ENCODE measurements around the gene CREBL2.
"Not testable (repeated sequence)": the region's sequence is repeated elsewhere in the genome, so short reads cannot be mapped to it uniquely, and the experiment has no call there.

Gene CREBL2

GRCh38 chr12:12587878-12588277, 23.8 kb upstream of the CREBL2 start:
- TF ChIP-seq CTCF (IDR thresholded peaks at IDR 0.05; ENCODE audit: extremely low read depth, missing control alignments) = no peak

GRCh38 chr12:12588436-12588835, 23.2 kb upstream of the CREBL2 start:
- not testable (repeated sequence) for DNase-seq (ENCODE audit: low spot score)

More at GRCh38 chr12:12587878-12588277, 23.8 kb upstream of the CREBL2 start:
- DNase-seq (ENCODE audit: low spot score) = no peak

- no peak for TF ChIP-seq CTCF (IDR thresholded peaks at IDR 0.05; ENCODE audit: extremely low read depth, missing control alignments)
- no peak for DNase-seq (ENCODE audit: low spot score)
Measured at GRCh38 chr12:12590961-12591360, 20.7 kb upstream of the CREBL2 start.

GRCh38 chr12:12592930-12593329, 18.7 kb upstream of the CREBL2 start:
- TF ChIP-seq CTCF (IDR thresholded peaks at IDR 0.05; ENCODE audit: extremely low read depth, missing control alignments) = no peak
- DNase-seq (ENCODE audit: low spot score) = no peak

- not testable (repeated sequence) for DNase-seq (ENCODE audit: low spot score)
Measured at GRCh38 chr12:12595929-12596328, 15.7 kb upstream of the CREBL2 start.

GRCh38 chr12:12596598-12596997, 15.1 kb upstream of the CREBL2 start:
- not testable (repeated sequence) for DNase-seq (ENCODE audit: low spot score)

GRCh38 chr12:12598864-12599263, 12.8 kb upstream of the CREBL2 start:
- TF ChIP-seq CTCF (IDR thresholded peaks at IDR 0.05; ENCODE audit: extremely low read depth, missing control alignments) = no peak
- no peak for DNase-seq (ENCODE audit: low spot score)

- no peak for TF ChIP-seq CTCF (IDR thresholded peaks at IDR 0.05; ENCODE audit: extremely low read depth, missing control alignments)
- no peak for DNase-seq (ENCODE audit: low spot score)
Measured at GRCh38 chr12:12599750-12600643, 11.7 kb upstream of the CREBL2 start.

GRCh38 chr12:12600659-12601058, 11.0 kb upstream of the CREBL2 start:
- TF ChIP-seq CTCF (IDR thresholded peaks at IDR 0.05; ENCODE audit: extremely low read depth, missing control alignments) = no peak
- DNase-seq (ENCODE audit: low spot score) = no peak

All from GM20000 (cell line).